ENCODE data around the gene PATL2. TPM values are rescaled to one million over a fixed set of nuclear protein-coding genes. Genes with fewer than 3 reads are reported as not detected.
"Not testable (repeated sequence)": the region's sequence is repeated elsewhere in the genome, so short reads cannot be mapped to it uniquely, and the experiment has no call there.

PATL2 gene
- total and polyA plus RNA-seq, 2 donors (not counting 3 experiments of a cell fraction or from before 2014, with no cell fraction given), result 0.18 TPM; not detected in 1

DNA sequence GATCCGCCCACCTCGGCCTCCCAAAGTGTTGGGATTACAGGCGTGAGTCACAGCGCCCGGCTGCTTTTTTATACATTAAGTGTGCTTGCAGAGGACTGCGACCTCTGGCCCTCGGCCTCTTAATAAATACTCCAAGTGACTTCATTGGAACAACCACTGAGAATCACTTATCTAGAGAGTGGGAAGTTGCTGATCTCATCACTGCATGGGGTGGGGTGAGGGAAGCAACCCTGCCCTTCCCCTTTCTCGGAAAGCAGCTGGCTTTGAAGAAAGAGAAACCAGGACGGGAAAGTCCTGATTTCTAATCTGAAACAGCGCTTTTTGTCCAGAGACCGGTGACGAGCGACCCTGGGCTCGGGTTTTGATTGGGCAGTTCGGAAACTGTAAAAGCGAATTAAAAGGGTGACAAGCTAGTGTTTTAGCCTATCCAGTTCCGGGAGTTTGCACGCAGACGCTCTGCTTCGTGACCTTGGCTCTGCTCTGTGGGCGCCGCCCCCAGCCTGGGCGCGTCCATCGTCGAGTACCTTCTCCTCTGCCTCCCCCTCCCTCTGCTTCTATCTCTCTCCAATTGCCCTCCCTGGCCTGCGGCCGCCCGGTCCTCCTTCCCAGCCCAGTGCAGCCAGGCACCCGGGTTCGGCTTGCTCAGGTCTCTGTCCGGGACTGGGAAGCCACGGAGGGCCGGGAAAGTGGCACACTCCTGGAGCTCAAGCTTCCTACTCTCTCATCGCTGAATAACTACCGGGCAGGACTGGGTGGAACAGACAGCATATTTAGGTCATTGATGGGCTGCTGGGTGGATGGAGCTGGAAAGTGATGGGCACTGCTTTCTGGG lies 17.7 kb upstream of the PATL2 start:
- H3K9me3 ChIP-seq (replicated peaks; ENCODE audit: control insufficient read depth, insufficient read depth, low read length), result no peaks in the 10 kb centered on the region
- H3K4me2 ChIP-seq (ENCODE audit: insufficient read depth, low read length), result peak overlapping the region; percentile 88
- H3K9me1 ChIP-seq (replicated peaks; ENCODE audit: control insufficient read depth, extremely low read depth, insufficient read depth, low read length), result no peaks in the 10 kb centered on the region
- H3K79me2 ChIP-seq (ENCODE audit: control insufficient read depth, insufficient read depth, low read length), result no peaks in the 10 kb centered on the region
- ChIA-PET CTCF (interaction anchor here (0.7 to 4.3 kb wide), 5 partner anchors 9 to 66 kb away, joined by 3 to 65 read pairs (median 29); partner anchors contain the start of genes B2M, PATL2 and SPG11), POLR2A (interaction anchor here (0.9 to 4.3 kb wide), 5 partner anchors 9 to 65 kb away, joined by 3 to 63 read pairs (median 4); partner anchors contain the start of genes B2M, PATL2 and SPG11)
- peak overlapping the region; percentile 74 for H2AFZ ChIP-seq (ENCODE audit: low read depth, low read length)
- H3K27ac ChIP-seq (ENCODE audit: insufficient read depth, low read depth, low read length), result peak overlapping the region; percentile 71
- peak overlapping the region; percentile 60 to 75 (median 69) for H3K4me3 ChIP-seq (replicated peaks in 1 of 3; ENCODE audit: insufficient read depth in 1 of 3, low read depth in 1 of 3, low read length in 3 of 3)
- peak; percentile 99 for DNase-seq (ENCODE audit: low read depth, low spot score)
- peak; percentile 97 for FAIRE-seq
- dilution Hi-C loops (cut with MboI; ENCODE audit: extremely low pct_ligation_motif_present, low sequenced_read_pairs), result loop anchor here (25.0 kb wide), 1 partner anchor 141 kb away; no protein-coding TSS in a partner anchor
- TF ChIP-seq, protein P1, sequence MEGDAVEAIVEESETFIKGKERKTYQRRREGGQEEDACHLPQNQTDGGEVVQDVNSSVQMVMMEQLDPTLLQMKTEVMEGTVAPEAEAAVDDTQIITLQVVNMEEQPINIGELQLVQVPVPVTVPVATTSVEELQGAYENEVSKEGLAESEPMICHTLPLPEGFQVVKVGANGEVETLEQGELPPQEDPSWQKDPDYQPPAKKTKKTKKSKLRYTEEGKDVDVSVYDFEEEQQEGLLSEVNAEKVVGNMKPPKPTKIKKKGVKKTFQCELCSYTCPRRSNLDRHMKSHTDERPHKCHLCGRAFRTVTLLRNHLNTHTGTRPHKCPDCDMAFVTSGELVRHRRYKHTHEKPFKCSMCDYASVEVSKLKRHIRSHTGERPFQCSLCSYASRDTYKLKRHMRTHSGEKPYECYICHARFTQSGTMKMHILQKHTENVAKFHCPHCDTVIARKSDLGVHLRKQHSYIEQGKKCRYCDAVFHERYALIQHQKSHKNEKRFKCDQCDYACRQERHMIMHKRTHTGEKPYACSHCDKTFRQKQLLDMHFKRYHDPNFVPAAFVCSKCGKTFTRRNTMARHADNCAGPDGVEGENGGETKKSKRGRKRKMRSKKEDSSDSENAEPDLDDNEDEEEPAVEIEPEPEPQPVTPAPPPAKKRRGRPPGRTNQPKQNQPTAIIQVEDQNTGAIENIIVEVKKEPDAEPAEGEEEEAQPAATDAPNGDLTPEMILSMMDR (IDR thresholded peaks at IDR 0.05; ENCODE audit: extremely low read depth in 1 of 2, insufficient read depth in 1 of 2, low read depth in 1 of 2, low read length in 2 of 2), result no peak
- TF ChIP-seq JUN (IDR thresholded peaks at IDR 0.05; ENCODE audit: borderline replicate concordance, insufficient read depth, insufficient read length, low read depth) (peak; percentile 15), POLR2A (IDR thresholded peaks at IDR 0.05; ENCODE audit: low read depth, low read length) (peak; percentile 71), POLR2AphosphoS5 (IDR thresholded peaks at IDR 0.05; ENCODE audit: insufficient read depth, low read depth, low read length) (peak; percentile 8), EZH2 (IDR thresholded peaks at IDR 0.05; ENCODE audit: borderline replicate concordance, low read depth, low read length, severe bottlenecking) (no peak), FOS (IDR thresholded peaks at IDR 0.05; ENCODE audit: borderline replicate concordance, insufficient read depth, low read length) (peak; percentile 40), MYC (IDR thresholded peaks at IDR 0.05; ENCODE audit: low read depth, low read length) (no peak), GATA2 (IDR thresholded peaks at IDR 0.05; ENCODE audit: insufficient read depth, insufficient read length, low read depth, low read length) (no peak)
- TF ChIP-seq, protein P2, sequence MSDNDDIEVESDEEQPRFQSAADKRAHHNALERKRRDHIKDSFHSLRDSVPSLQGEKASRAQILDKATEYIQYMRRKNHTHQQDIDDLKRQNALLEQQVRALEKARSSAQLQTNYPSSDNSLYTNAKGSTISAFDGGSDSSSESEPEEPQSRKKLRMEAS (IDR thresholded peaks at IDR 0.05; ENCODE audit: insufficient read depth, insufficient read length), result peak; percentile 1
- no peaks in the 10 kb centered on the region for H4K20me1 ChIP-seq (replicated peaks; ENCODE audit: control insufficient read depth, extremely low read depth, insufficient read depth, low read length)
- intact Hi-C loops (cut with micrococcal nuclease), result loop anchor here (1.0 to 5.0 kb wide), 2 partner anchors 65 to 109 kb away; partner anchors contain the start of gene SPG11
- BruUV-seq (replicated peaks), result no TSS peak
- H3K27me3 ChIP-seq (ENCODE audit: control insufficient read depth in 2 of 2, insufficient read depth in 2 of 2, low read length in 2 of 2), result no peaks in the 10 kb centered on the region
- peaks cover 0 to 2% of the 10 kb centered on the region in 2 experiments for H3K36me3 ChIP-seq (ENCODE audit: control insufficient read depth in 2 of 2, extremely low read depth in 1 of 2, insufficient read depth in 2 of 2, low read length in 2 of 2)
- peaks cover 32% of the 10 kb centered on the region for H3K4me1 ChIP-seq (ENCODE audit: control insufficient read depth, extremely low read depth, insufficient read depth, low read length)
- H3K9ac ChIP-seq (replicated peaks; ENCODE audit: extremely low read depth, insufficient read depth, low read length), result peak overlapping the region; percentile 84

DNA sequence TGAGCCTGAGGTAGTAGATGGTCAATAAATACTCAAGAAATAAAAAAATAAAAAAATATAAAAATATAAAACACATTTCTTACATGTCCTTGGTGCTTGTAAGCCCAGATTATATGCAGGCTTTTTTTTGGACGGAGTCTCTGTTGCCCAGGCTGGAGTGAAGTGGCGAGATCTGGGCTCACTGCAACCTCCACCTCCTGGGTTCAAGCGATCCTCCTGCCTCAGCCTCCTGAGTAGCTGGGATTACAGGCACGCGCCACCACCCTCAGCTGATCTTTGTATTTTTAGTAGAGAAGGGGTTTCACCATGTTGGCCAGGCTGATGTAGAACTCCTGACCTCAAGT lies 17.1 kb upstream of the PATL2 start:
- H3K9me3 ChIP-seq (replicated peaks; ENCODE audit: control insufficient read depth, insufficient read depth, low read length); H3K27me3 ChIP-seq (ENCODE audit: control insufficient read depth in 2 of 2, insufficient read depth in 2 of 2, low read length in 2 of 2); H3K9me1 ChIP-seq (replicated peaks; ENCODE audit: control insufficient read depth, extremely low read depth, insufficient read depth, low read length); FAIRE-seq; H4K20me1 ChIP-seq (replicated peaks; ENCODE audit: control insufficient read depth, extremely low read depth, insufficient read depth, low read length); H3K36me3 ChIP-seq (ENCODE audit: control insufficient read depth in 2 of 2, extremely low read depth in 1 of 2, insufficient read depth in 2 of 2, low read length in 2 of 2); DNase-seq (ENCODE audit: low read depth, low spot score); H3K79me2 ChIP-seq (ENCODE audit: control insufficient read depth, insufficient read depth, low read length); H2AFZ ChIP-seq (ENCODE audit: low read depth, low read length): not testable (repeated sequence)
- Histone ChIP-seq H3K4me1 (ENCODE audit: control insufficient read depth, extremely low read depth, insufficient read depth, low read length) (peaks cover 32% of the 10 kb centered on the region), H3K9ac (replicated peaks; ENCODE audit: extremely low read depth, insufficient read depth, low read length) (peak overlapping the region; percentile 84), H3K4me3 (replicated peaks in 1 of 3; ENCODE audit: insufficient read depth in 1 of 3, low read depth in 1 of 3, low read length in 3 of 3) (peak overlapping the region in 2 of 3 experiments; percentile 69 to 75), H3K4me2 (ENCODE audit: insufficient read depth, low read length) (peak overlapping the region; percentile 88), H3K27ac (ENCODE audit: insufficient read depth, low read depth, low read length) (peak overlapping the region; percentile 71)
- dilution Hi-C loops (cut with MboI; ENCODE audit: extremely low pct_ligation_motif_present, low sequenced_read_pairs) (loop anchor here (25.0 kb wide), 1 partner anchor 141 kb away; no protein-coding TSS in a partner anchor), intact Hi-C loops (cut with micrococcal nuclease) (loop anchor here (1.0 to 5.0 kb wide), 2 partner anchors 65 to 109 kb away; partner anchors contain the start of gene SPG11)
- POLR2A ChIA-PET, result interaction anchor here (0.9 to 4.3 kb wide), 5 partner anchors 9 to 65 kb away, joined by 3 to 63 read pairs (median 4); partner anchors contain the start of genes B2M, PATL2 and SPG11
- TSS peak; percentile 57 for BruUV-seq (replicated peaks)
- CTCF ChIA-PET, result interaction anchor here (0.7 to 4.3 kb wide), 5 partner anchors 8 to 65 kb away, joined by 3 to 65 read pairs (median 29); partner anchors contain the start of genes B2M, PATL2 and SPG11
